GM12864 (cell line): ENCODE measurements around the gene IL25.

Experiments
- DNase-seq: peaks from one replicate; pipeline ENCODE4 v3.0.0-alpha.2; 2011; ENCODE audit warnings: low read depth
- H3K4me3 ChIP-seq: 2 replicates; pipeline ENCODE4 v1.5.1; 2011; ENCODE audit warnings: mild to moderate bottlenecking, low read depth, low read length, control low read depth
- CTCF ChIP-seq: IDR thresholded peaks from 2 replicates; pipeline ENCODE4 v1.5.1; 2011; ENCODE audit warnings: low read depth, mild to moderate bottlenecking, moderate library complexity, low read length, control low read depth, inconsistent platforms; ENCODE audit errors: missing control alignments

The IL25 gene

GRCh38 chr14:23348297-23348655, 24.3 kb upstream of the IL25 start:
- TF ChIP-seq CTCF: no peak
- DNase-seq: no peak
- H3K4me3 ChIP-seq: no peak overlapping the region

GRCh38 chr14:23349156-23349845, 23.3 kb upstream of the IL25 start:
- no peak for TF ChIP-seq CTCF

GRCh38 chr14:23351681-23352505, 20.7 kb upstream of the IL25 start:
- DNase-seq: no peak
- no peak for TF ChIP-seq CTCF
- no peak overlapping the region for H3K4me3 ChIP-seq

More at GRCh38 chr14:23349156-23349845, 23.3 kb upstream of the IL25 start:
- H3K4me3 ChIP-seq: no peak overlapping the region
- DNase-seq: no peak

GRCh38 chr14:23352506-23353432, 19.8 kb upstream of the IL25 start, which contains the start of gene SLC22A17:
SLC22A17 (minus strand) TSS chr14:23352887.
- TF ChIP-seq CTCF: no peak
- H3K4me3 ChIP-seq: no peak within 1 kb of the TSS
- DNase-seq: no peak

GRCh38 chr14:23353433-23353780, 19.2 kb upstream of the IL25 start:
- no peak for DNase-seq
- no peak for TF ChIP-seq CTCF
- no peak overlapping the region for H3K4me3 ChIP-seq

- no peak overlapping the region for H3K4me3 ChIP-seq
- DNase-seq: no peak
- TF ChIP-seq CTCF: no peak
Measured at GRCh38 chr14:23354990-23355389, 17.6 kb upstream of the IL25 start.
